Panc1 (cell line): ENCODE measurements around the gene GNAO1. TPM values are rescaled to one million over a fixed set of nuclear protein-coding genes. Genes with fewer than 3 reads are reported as not detected.

Experiments
- ATAC-seq: fragments of 200-7000 bp; cut with Tn5 transposase; 2 replicates; pipeline ENCODE4 v1.9.1; 2020; ENCODE audit warnings: mild to moderate bottlenecking, moderate library complexity
- BruUV-seq: library from RNA; stranded (reverse); fragments of 400-500 nt; replicated peaks from 2 replicates; lab custom pipeline; 2021; lab: Mats Ljungman, UMichigan
- CTCF ChIA-PET: fragments of 300-600 bp; sonication (Branson Sonifier 250); formaldehyde crosslinking; loops from one replicate; lab custom pipeline; 2022; ENCODE audit warnings: antibody characterized with exemption; lab: Charles Lee
- POLR2A ChIA-PET: fragments of 300-600 bp; sonication (Branson Sonifier 250); formaldehyde crosslinking; loops from one replicate; lab custom pipeline; 2022; ENCODE audit warnings: antibody characterized with exemption; lab: Charles Lee
- DNase-seq: peaks from one replicate; pipeline ENCODE4 v3.0.0-alpha.2; 2010; ENCODE audit warnings: low read depth, low spot score
- H3K27ac ChIP-seq: 2 replicates; pipeline ENCODE4 v1.5.1; 2011; ENCODE audit warnings: mild to moderate bottlenecking, low read length, inconsistent platforms
- H3K27me3 ChIP-seq: fragments of 200-500 bp; sonication (Bioruptor generic); 2 replicates; pipeline ENCODE4 v1.6.0; 2014; ENCODE audit warnings: low read length, inconsistent platforms; ENCODE audit not compliant: control insufficient read depth, insufficient read depth
- H3K36me3 ChIP-seq: fragments of 200-500 bp; sonication (Bioruptor generic); 2 replicates; pipeline ENCODE4 v1.5.1; 2014; ENCODE audit warnings: inconsistent platforms, mild to moderate bottlenecking, low read length, moderate library complexity; ENCODE audit not compliant: control insufficient read depth, insufficient read depth
- H3K4me1 ChIP-seq: 2 replicates; pipeline ENCODE4 v1.5.1; 2011; ENCODE audit warnings: inconsistent platforms, mild to moderate bottlenecking, low read length, moderate library complexity; ENCODE audit not compliant: control insufficient read depth, insufficient read depth
- H3K4me3 ChIP-seq, 2 experiments: 2 replicates each; pipeline ENCODE4 v1.5.1; 2011 to 2012; ENCODE audit warnings: low read depth in 2 of 2, low read length in 2 of 2, mild to moderate bottlenecking in 2 of 2, inconsistent platforms in 1 of 2, moderate library complexity in 1 of 2
- H3K9me3 ChIP-seq: fragments of 200-500 bp; sonication (Bioruptor generic); 2 replicates; pipeline ENCODE4 v1.5.1; 2014; ENCODE audit warnings: low read depth, mild to moderate bottlenecking, inconsistent platforms, low read length, moderate library complexity; ENCODE audit not compliant: control insufficient read depth, insufficient read depth
- CTCF ChIP-seq: fragments of 450-650 bp; IDR thresholded peaks from 2 replicates; pipeline ENCODE4 v1.5.1; 2017; ENCODE audit warnings: mild to moderate bottlenecking
- POLR2AphosphoS5 ChIP-seq: IDR thresholded peaks from 2 replicates; pipeline ENCODE4 v1.6.1; 2012; ENCODE audit warnings: mild to moderate bottlenecking, low read depth, low read length, moderate library complexity
- REST ChIP-seq, 2 experiments: IDR thresholded peaks; 2 replicates each; pipeline ENCODE4 v1.6.1; 2011 to 2012; ENCODE audit warnings: low read depth in 2 of 2, control low read depth in 1 of 2, low read length in 1 of 2, mild to moderate bottlenecking in 1 of 2, moderate library complexity in 1 of 2; ENCODE audit not compliant: insufficient read depth in 1 of 2
- SIN3A ChIP-seq: IDR thresholded peaks from 2 replicates; pipeline ENCODE4 v1.6.1; 2012; ENCODE audit warnings: low read depth, mild to moderate bottlenecking, low read length, moderate library complexity, borderline replicate concordance; ENCODE audit not compliant: insufficient read depth
- TCF7L2 ChIP-seq: IDR thresholded peaks from 2 replicates; pipeline ENCODE4 v1.6.1; 2011; ENCODE audit warnings: mild to moderate bottlenecking, low read depth, low read length, inconsistent platforms
- in situ Hi-C: cut with HindIII; loops from 2 replicates; pipeline ENCODE4 v1.10.0; 2016; ENCODE audit warnings: low sequenced_read_pairs, low pct_unique_long_range_greater_than_20kb
- intact Hi-C: fragments of 100-400 bp; cut with micrococcal nuclease; formaldehyde crosslinking; loops from one replicate; pipeline ENCODE4 v1.10.0; 2022; ENCODE audit not compliant: unreplicated experiment
- total RNA-seq: library from RNA; stranded (reverse); gene quantifications from one replicate; pipeline ENCODE4 v1.2.1, GENCODE V29; 2021; ENCODE audit not compliant: unreplicated experiment

GNAO1 gene
- total RNA-seq, 1 experiment from 2014 or later, result 33.4 TPM

- ATAC-seq, result no peak
- ChIA-PET CTCF (no interaction called here), POLR2A (no interaction called here)
- H3K27ac ChIP-seq, result no peak overlapping the region; the same call in 1 of the 2 replicates
- in situ Hi-C loops (no loop called here), intact Hi-C loops (no loop called here)
- H3K36me3 ChIP-seq, result no peaks in the 10 kb centered on the region
- H3K9me3 ChIP-seq, result no peaks in the 10 kb centered on the region
- TF ChIP-seq CTCF (no peak), POLR2AphosphoS5 (no peak), TCF7L2 (no peak), SIN3A (no peak), REST (IDR thresholded peaks at IDR 0.05; ENCODE audit: insufficient read depth in 1 of 2, low read depth in 2 of 2, low read length in 1 of 2) (no peak)
- no TSS peak for BruUV-seq
- H3K4me1 ChIP-seq, result no peaks in the 10 kb centered on the region
- H3K27me3 ChIP-seq, result no peaks in the 10 kb centered on the region
- H3K4me3 ChIP-seq, result no peak overlapping the region
- no peak for DNase-seq
Measured at GRCh38 chr16:56265184-56265583, 73.9 kb downstream of the GNAO1 start.

- DNase-seq (no peak), ATAC-seq (no peak)
- Histone ChIP-seq H3K9me3 (no peaks in the 10 kb centered on the region), H3K4me1 (no peaks in the 10 kb centered on the region), H3K36me3 (no peaks in the 10 kb centered on the region), H3K4me3 (no peak overlapping the region), H3K27me3 (no peaks in the 10 kb centered on the region), H3K27ac (no peak overlapping the region)
- intact Hi-C loops, result no loop called here
- ChIA-PET POLR2A (no interaction called here), CTCF (no interaction called here)
- TF ChIP-seq SIN3A (no peak), CTCF (no peak), REST (IDR thresholded peaks at IDR 0.05; ENCODE audit: insufficient read depth in 1 of 2, low read depth in 2 of 2, low read length in 1 of 2) (no peak), TCF7L2 (no peak), POLR2AphosphoS5 (no peak)
- BruUV-seq, result no TSS peak
- in situ Hi-C loops, result no loop called here
Measured at GRCh38 chr16:56265746-56266145, 74.5 kb downstream of the GNAO1 start.
